Sigmoid colon (tissue), 7 donors: ENCODE data around the gene ATP2B1. TPM values are rescaled to one million over a fixed set of nuclear protein-coding genes. Genes with fewer than 3 reads are reported as not detected.

Source experiments
- DNase-seq: peaks from one replicate; pipeline ENCODE4 v3.0.0-alpha.2; 2019
- H3K27ac ChIP-seq, 4 donors: fragments of 200-600 bp; sonication (generic); one replicate each; pipeline ENCODE4 v1.5.1; 2016 to 2019; ENCODE audit warnings: mild to moderate bottlenecking in 1 of 4
- H3K27me3 ChIP-seq, 3 donors: fragments of 200-600 bp; sonication (generic); one replicate each; pipeline ENCODE4 v1.5.1; 2019; ENCODE audit warnings: mild to moderate bottlenecking in 1 of 3
- H3K36me3 ChIP-seq, 4 donors: fragments of 200-600 bp; sonication (generic); one replicate each; pipeline ENCODE4 v1.5.1; 2016 to 2019
- H3K4me1 ChIP-seq, 4 donors: fragments of 200-600 bp; sonication (generic); one replicate each; pipeline ENCODE4 v1.5.1; 2017 to 2019
- H3K4me3 ChIP-seq, 4 donors: fragments of 200-600 bp; sonication (generic); one replicate each; pipeline ENCODE4 v1.5.1; 2017 to 2019; ENCODE audit warnings: mild to moderate bottlenecking in 2 of 4, moderate library complexity in 1 of 4
- H3K9me3 ChIP-seq, 4 donors: fragments of 200-600 bp in 3 of 4; sonication (generic) in 3 of 4; one replicate each; pipeline versions ENCODE4 v1.5.1 to v1.6.1; 2013 to 2019
- EP300 ChIP-seq, 4 donors: sonication (generic); formaldehyde crosslinking; IDR thresholded peaks; one replicate each; pipeline ENCODE4 v1.6.1; 2017; ENCODE audit warnings: antibody characterized with exemption in 4 of 4
- POLR2A ChIP-seq, 2 donors: fragments of 450-650 bp; IDR thresholded peaks; one replicate each; pipeline ENCODE4 v1.6.1; 2016; ENCODE audit warnings: antibody characterized with exemption in 2 of 2, mild to moderate bottlenecking in 2 of 2, moderate library complexity in 2 of 2
- POLR2AphosphoS5 ChIP-seq, 4 donors: sonication (generic); formaldehyde crosslinking; IDR thresholded peaks; one replicate each; pipeline ENCODE4 v1.6.1; 2017; ENCODE audit warnings: antibody characterized with exemption in 4 of 4
- WGBS, 2 donors: extraction: QIAGEN DNeasy Blood & Tissue Kit; methylation state at CpG; one replicate each; pipeline ENCODE4 v1.1.7; 2013; 5-methylcytosine and 5-hydroxymethylcytosine counted together
- intact Hi-C: fragments of 100-400 bp; cut with DNase I; formaldehyde crosslinking; loops from one replicate; pipeline ENCODE4 v1.15.1; 2023
- polyA plus RNA-seq, 3 donors: library from polyadenylated mRNA; stranded (reverse); fragments of 200-250 nt; gene quantifications; one replicate each; pipeline ENCODE4 v1.2.3, GENCODE V29; 2013
- total RNA-seq, 4 donors: library from RNA; depleted of rRNA; stranded (reverse); fragments of >200 nt; gene quantifications; one replicate each; pipeline ENCODE4 v1.1.0, GENCODE V29; 2016
- TF ChIP-seq, protein P1 (sequence below), 4 experiments: fragments of 450-650 bp in 3 of 4; fragments of 200-600 bp in 1 of 4; IDR thresholded peaks; one replicate each; pipeline ENCODE4 v1.5.1; 2016 to 2019; ENCODE audit warnings: antibody characterized with exemption in 4 of 4, mild to moderate bottlenecking in 3 of 4, moderate library complexity in 2 of 4
- donor health status: healthy with polysubstance abuse.
- donor health status: Bipolar disorder and iron deficiency.
- donor health status: healthy.

ATP2B1 gene
- total and polyA plus RNA-seq, 7 donors: 4.8 to 39.1 (median 27.6) TPM

DNA sequence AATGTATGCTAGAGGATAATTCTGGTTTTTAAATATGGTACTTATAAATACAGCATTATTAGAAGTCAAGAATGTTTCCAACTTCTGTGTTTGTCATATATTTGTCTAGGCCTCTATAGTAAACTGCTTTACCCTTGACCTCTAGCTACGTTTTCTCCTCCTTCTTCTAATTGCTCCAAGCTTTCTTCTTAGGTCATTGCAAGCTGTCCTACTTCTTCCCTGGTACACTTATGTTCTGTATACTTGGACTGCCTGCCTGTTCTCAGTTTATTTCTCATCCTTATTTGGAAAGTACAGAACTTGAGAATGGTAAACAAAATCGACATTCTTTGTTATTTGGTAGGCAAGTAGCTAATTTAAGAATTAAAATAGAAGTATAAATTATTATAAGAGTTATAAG lies 23.9 kb upstream of the ATP2B1 start:
- Histone ChIP-seq H3K4me3 (no peak overlapping the region), H3K27me3 (no peaks in the 10 kb centered on the region), H3K4me1 (peaks cover 0 to 19% (median 6%) of the 10 kb centered on the region in 4 donors), H3K27ac (peak overlapping the region in 1 of 4 donors; percentile 55), H3K9me3 (peaks cover 0 to 5% (median 0%) of the 10 kb centered on the region in 4 donors), H3K36me3 (no peaks in the 10 kb centered on the region)
- no peak for DNase-seq
- TF ChIP-seq, protein P1, sequence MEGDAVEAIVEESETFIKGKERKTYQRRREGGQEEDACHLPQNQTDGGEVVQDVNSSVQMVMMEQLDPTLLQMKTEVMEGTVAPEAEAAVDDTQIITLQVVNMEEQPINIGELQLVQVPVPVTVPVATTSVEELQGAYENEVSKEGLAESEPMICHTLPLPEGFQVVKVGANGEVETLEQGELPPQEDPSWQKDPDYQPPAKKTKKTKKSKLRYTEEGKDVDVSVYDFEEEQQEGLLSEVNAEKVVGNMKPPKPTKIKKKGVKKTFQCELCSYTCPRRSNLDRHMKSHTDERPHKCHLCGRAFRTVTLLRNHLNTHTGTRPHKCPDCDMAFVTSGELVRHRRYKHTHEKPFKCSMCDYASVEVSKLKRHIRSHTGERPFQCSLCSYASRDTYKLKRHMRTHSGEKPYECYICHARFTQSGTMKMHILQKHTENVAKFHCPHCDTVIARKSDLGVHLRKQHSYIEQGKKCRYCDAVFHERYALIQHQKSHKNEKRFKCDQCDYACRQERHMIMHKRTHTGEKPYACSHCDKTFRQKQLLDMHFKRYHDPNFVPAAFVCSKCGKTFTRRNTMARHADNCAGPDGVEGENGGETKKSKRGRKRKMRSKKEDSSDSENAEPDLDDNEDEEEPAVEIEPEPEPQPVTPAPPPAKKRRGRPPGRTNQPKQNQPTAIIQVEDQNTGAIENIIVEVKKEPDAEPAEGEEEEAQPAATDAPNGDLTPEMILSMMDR (IDR thresholded peaks at IDR 0.05): no peak
- TF ChIP-seq POLR2AphosphoS5 (IDR thresholded peaks at IDR 0.05) (no peak), EP300 (IDR thresholded peaks at IDR 0.05) (no peak), POLR2A (IDR thresholded peaks at IDR 0.05) (no peak)
- intact Hi-C loops: no loop called here
- 44 to 66% methylated on average over 2 of the region's 2 CpGs for WGBS, 2 donors

DNA sequence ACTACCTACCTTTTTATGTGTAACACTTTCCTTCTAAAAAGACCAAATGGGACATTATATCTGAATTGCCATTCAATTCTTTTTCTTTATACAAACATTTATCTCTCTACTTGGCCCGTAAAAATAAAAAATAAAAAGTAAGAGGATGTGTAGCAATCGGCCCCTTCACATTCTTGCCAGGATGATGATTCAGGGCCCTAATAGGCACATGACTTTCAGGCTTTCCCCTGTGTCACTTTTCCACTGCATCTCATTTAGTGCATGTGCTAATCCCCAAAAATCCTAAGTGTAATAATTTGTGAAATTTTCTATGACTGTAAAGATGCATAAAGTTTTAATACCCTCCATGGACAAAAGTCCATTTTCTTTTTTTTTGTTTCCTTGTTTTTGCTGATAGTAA lies 23.0 kb upstream of the ATP2B1 start:
- no peak overlapping the region for H3K4me3 ChIP-seq
- TF ChIP-seq POLR2AphosphoS5 (IDR thresholded peaks at IDR 0.05) (peak in 1 of 4 donors; percentile 24), EP300 (IDR thresholded peaks at IDR 0.05) (no peak), POLR2A (IDR thresholded peaks at IDR 0.05) (no peak)
- TF ChIP-seq, protein P1 (IDR thresholded peaks at IDR 0.05): no peak
- H3K27me3 ChIP-seq: no peaks in the 10 kb centered on the region
- H3K9me3 ChIP-seq: peaks cover 0 to 5% (median 0%) of the 10 kb centered on the region in 4 donors
- no peak for DNase-seq
- H3K4me1 ChIP-seq: peaks cover 0 to 19% (median 6%) of the 10 kb centered on the region in 4 donors
- WGBS, 2 donors: 58 to 71% methylated on average over 2 of the region's 2 CpGs
- H3K27ac ChIP-seq: peak overlapping the region in 2 of 4 donors; percentile 12 to 55
- intact Hi-C loops: no loop called here
- H3K36me3 ChIP-seq: no peaks in the 10 kb centered on the region

GRCh38 chr12:89731089-89731488 lies 22.5 kb upstream of the ATP2B1 start:
- DNase-seq: no peak
- H3K36me3 ChIP-seq: no peaks in the 10 kb centered on the region
- peaks cover 0 to 19% (median 6%) of the 10 kb centered on the region in 4 donors for H3K4me1 ChIP-seq
- intact Hi-C loops: no loop called here
- H3K27ac ChIP-seq: peak overlapping the region in 2 of 4 donors; percentile 12 to 26
- peaks cover 0 to 5% (median 0%) of the 10 kb centered on the region in 4 donors for H3K9me3 ChIP-seq
- H3K27me3 ChIP-seq: no peaks in the 10 kb centered on the region
- H3K4me3 ChIP-seq: no peak overlapping the region
- 78 to 82% methylated on average over 3 of the region's 3 CpGs for WGBS, 2 donors
- TF ChIP-seq, protein P1 (IDR thresholded peaks at IDR 0.05): no peak
- TF ChIP-seq EP300 (IDR thresholded peaks at IDR 0.05): no peak

- Histone ChIP-seq H3K4me3 (no peak overlapping the region), H3K27me3 (no peaks in the 10 kb centered on the region), H3K36me3 (no peaks in the 10 kb centered on the region), H3K4me1 (peaks cover 0 to 19% (median 6%) of the 10 kb centered on the region in 4 donors), H3K9me3 (peaks cover 0 to 5% (median 0%) of the 10 kb centered on the region in 4 donors), H3K27ac (no peak overlapping the region)
- DNase-seq: no peak
- WGBS, 2 donors: 77 to 87% methylated on average over 4 of the region's 4 CpGs
- TF ChIP-seq POLR2A (IDR thresholded peaks at IDR 0.05): no peak
- no peak for TF ChIP-seq POLR2AphosphoS5 (IDR thresholded peaks at IDR 0.05)
- no peak for TF ChIP-seq EP300 (IDR thresholded peaks at IDR 0.05)
- TF ChIP-seq, protein P1 (IDR thresholded peaks at IDR 0.05): no peak
- intact Hi-C loops: no loop called here
These were observed 21.4 kb upstream of the ATP2B1 start for GRCh38 chr12:89729946-89730459.

- TF ChIP-seq, protein P1 (IDR thresholded peaks at IDR 0.05): no peak
- TF ChIP-seq POLR2AphosphoS5 (IDR thresholded peaks at IDR 0.05) (no peak), EP300 (IDR thresholded peaks at IDR 0.05) (no peak), POLR2A (IDR thresholded peaks at IDR 0.05) (no peak)
- Histone ChIP-seq H3K4me3 (no peak overlapping the region), H3K4me1 (no peaks in the 10 kb centered on the region), H3K27ac (no peak overlapping the region), H3K9me3 (no peaks in the 10 kb centered on the region), H3K36me3 (no peaks in the 10 kb centered on the region), H3K27me3 (no peaks in the 10 kb centered on the region)
- no peak for DNase-seq
- intact Hi-C loops: no loop called here
These were observed 14.6 kb upstream of the ATP2B1 start for GRCh38 chr12:89723276-89723675.
